Measurements from ENCODE around the gene PRDM16.

PRDM16 gene

DNA sequence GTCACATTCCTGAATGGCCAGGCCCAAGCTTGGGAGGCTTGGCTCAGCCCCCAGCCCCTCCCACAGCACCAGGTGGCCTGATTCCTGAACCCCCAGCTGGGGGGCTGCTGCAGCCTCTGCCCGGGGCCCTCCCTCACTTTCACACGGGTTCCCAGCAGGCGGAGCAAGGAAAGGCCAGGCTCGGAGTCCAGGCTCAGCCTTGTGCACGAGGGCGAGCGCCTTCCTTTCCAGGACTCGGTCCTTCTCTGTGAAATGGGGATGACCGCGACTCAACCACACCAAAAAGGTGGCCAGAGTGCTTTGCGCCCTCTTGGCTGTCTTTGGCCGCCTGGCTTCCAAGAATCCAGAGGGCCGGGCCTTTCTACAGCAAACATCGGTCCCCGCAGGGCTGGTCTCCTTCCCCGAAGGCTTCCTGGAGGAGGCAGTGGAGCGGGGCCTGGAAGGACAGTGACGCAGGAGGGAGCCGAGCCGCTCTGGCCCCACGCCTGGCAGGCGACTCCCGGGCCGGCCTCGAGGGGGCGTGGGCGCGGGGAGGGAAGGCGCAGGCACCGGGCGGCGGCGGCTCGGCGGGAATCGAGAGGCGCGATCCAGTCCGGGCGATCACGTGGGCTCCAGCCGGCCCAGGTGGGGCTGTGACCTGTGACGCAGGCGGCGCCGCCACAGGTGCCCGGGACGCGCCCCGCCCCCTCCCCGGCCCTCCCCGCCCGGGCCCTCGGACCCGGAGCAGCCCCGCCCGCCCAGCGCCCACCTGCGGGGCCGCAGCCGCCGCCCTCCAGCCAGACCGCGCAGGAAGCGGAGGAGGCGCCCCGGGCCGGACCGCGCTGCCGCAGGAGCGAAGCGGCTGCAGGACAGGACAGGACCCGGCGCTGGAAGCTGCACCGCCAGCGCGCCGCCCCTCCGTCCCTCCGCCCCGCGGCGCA lies 385.1 kb downstream of the PRDM16 start, which contains the start of gene ARHGEF16:
ARHGEF16 (plus strand) TSS at position 775 of the 920 bp plus-strand sequence. CDS start 8,420 bp downstream, outside the sequence.
- DNase-seq (ENCODE audit: low spot score) = no peak

DNA sequence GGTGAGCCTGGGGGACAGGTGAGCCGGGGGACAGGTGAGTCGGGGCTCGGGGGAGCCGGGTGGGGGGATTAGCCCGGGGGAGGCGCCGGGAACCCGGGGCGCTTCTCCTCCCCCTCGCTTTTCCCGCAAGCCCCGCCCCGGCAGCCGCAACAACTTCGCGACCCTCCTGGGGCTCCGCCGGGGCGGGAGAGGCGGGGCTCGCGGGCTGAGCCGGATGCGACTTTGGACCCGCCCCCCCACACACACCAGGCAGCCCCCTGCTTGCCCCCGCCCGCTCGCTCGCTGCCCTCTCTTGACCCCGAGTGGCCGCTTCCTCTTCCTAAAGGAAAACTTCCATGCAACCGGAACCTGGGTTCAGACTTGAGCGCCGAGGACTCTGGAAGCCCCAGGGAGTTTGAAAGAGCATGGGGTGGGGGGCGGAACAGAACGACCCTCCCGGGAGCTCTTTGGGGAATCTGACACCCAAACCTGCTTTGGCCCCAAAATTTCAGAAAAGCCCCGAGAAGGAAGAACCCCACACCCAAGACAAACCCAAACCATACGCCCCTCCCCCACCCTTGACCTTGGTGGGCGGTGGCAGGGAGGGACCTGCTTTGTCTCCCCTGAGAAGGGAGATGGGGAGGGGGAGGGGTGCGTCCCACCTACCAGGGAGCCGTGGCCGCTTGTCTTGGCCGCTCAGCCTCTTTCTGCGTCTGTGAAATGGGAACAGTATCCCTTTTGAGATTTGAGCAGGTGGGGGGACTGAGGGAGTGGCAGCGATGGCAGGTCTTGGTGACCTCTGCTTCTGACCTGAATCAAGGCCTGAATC lies 386.0 kb downstream of the PRDM16 start:
- DNase-seq (ENCODE audit: low spot score) = no peak

- DNase-seq (ENCODE audit: low spot score) = no peak
Observed at GRCh38 chr1:3455670-3456448, 386.9 kb downstream of the PRDM16 start.

- no peak for DNase-seq (ENCODE audit: low spot score)
Observed at GRCh38 chr1:3456449-3456963, 387.5 kb downstream of the PRDM16 start.

DNA sequence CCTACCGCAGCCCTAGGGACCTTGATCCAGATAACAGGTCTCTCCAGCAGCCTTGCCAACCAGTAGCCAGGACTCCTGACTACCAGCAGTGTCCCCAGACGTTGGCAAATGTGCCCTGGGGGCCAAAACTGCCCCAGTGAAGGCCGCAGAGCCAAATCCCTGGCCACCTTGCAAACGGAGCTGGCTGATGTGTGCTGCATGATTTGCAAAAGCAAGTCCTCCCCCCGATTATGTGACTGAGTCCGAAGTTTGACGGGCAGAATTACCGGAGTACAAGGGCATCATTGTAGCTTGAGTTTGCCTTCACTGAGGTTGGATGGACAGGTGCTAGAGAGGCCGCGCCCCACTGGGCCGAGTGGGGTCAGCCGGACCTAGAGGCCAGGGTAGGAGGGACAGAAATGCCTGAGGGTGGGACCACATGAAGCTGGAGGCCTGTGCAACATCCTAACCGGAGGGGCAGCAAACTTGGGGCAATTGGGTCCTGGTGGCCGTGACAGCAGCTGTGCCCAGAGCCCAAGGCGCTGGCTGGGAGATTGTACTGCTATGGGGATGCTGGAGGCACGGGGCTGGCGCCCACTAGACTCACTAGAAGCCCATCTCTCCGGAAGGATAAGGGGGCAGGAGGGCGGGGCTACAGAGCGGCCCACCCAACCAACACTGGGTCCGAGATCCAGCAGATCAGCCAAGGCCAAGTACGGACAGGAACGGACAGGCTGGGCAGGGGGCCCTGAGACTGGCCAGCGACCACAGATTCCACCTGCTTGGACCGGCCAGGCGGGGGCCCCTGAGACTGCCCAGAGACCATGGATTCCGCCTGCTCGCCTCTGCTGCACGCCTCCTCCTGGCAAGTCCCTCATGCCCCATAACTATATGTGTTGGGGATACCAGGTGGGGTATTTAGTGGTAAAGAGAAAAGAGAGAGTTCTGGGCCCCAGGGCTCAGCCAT lies 388.2 kb downstream of the PRDM16 start:
- no peak for DNase-seq (ENCODE audit: low spot score)

- no peak for DNase-seq (ENCODE audit: low spot score)
Observed at GRCh38 chr1:3457910-3458883, 389.2 kb downstream of the PRDM16 start.

DNA sequence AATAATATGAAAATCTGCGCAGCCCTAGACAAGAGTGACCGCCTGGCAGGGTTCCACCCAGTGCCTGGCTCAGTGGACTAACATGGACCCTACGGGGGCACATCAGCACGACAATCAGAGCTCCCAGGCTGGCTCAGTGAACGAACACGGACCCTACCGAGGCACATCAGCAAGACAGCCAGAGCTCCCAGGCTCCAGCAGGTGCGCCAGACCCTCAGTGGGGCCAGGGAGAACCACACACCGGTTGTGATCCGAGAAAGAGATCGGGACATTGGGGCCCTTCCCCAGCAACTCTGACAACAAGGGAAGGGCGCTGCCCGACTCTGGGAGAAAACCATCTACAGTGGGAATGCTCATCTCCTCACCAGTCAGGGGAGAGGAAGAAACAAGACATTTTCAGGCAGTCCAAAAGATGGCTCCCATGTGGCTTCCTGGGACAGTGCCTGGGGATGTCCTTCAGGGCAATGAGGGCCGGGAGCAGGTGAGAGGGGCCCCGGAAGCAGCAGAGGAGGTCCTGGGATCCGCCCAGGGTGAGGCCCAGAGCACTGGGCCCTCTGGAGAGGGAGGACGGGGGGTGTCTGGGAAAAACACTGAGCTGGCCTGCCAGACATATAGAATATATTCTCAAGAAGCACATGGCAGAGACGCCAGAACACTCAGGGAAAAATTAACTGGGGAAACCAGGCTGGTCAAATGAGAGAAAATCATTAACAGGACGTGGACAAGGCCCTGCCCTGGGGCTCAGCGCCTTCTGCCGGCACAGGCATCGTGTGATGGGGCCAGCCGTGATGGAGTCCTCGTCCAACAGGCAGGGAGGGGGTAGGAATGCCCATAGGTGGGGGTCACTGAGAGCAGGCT lies 390.3 kb downstream of the PRDM16 start:
- no peak for DNase-seq (ENCODE audit: low spot score)

GRCh38 chr1:3459940-3460671 lies 391.1 kb downstream of the PRDM16 start:
- DNase-seq (ENCODE audit: low spot score) = no peak

DNA sequence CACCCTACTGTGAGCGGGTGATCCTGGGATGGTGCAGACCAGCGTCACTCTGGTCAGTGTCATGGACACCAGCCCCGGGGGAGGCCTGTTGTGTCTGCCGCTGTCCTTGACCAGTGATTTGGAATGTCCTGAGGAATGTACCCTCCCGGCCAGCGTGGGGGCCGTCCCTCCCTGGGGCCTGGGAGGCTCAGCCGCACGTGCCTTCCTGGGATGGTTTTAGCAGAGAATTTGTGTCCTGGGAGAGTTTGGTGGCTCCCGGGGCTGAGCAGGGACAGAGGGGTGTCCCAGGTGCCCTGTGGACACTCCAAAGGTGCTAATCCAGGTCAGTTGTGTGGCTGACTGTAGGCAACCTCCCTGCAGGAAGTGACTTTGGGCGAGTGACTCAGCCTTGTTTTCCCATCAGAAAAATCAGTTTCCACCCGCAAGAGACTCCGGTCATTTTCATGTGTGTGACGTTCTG lies 391.7 kb downstream of the PRDM16 start:
- no peak for DNase-seq (ENCODE audit: low spot score)

DNA sequence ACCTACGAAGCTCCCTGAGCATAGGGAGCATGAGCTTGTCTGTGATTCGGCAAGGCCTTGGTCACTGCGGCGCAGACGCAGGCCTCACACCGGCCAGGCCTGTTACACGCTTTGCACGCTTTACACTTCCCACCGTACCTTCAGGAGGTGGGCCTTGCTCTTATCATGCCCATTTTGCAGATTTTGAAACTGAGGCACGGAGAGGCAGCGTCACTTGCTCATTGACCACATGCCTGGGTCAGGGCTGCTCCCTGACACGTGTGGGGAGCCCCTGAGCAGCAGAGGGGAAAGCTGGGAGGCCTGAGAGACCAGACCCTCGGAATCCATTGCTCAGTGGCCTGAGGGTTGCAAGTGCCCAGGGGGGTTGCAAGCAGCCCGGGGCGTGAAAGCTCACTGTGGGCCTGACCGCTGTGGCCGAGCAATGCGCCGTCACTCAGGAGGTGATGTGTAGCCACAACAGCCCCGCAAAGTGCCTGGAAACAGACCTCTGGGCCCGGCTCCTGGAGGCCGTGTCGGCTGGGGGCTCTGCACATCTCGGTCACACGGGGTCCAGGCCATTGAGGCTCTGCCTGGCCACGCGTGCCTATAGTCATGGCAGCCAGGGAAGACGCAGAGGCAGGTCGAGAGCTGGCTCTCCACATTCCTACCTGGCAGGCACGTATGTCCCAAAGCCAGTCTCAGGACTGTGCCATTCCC lies 392.4 kb downstream of the PRDM16 start:
- no peak for DNase-seq (ENCODE audit: low spot score)

DNA sequence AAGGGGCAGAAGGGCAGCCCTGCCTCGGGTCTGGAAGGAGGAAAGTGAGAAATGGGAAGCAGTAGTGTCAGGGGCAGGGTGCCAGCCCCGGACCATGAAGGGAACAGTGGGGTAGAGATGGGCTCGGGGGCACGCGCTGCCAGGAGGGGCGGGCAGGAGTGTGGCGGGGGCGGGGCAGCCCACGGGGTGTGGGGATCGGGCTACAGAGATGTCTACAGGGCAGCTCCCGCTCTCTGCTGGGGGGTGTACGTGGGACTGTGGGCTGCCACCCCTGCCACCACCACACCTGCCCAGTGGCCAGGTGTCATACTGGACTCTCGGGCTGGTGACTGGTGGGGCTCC lies 392.9 kb downstream of the PRDM16 start:
- DNase-seq (ENCODE audit: low spot score) = no peak

- no peak for DNase-seq (ENCODE audit: low spot score)
Observed at GRCh38 chr1:3462356-3463012, 393.5 kb downstream of the PRDM16 start.

GRCh38 chr1:3463013-3463385 lies 394.0 kb downstream of the PRDM16 start:
- no peak for DNase-seq (ENCODE audit: low spot score)

DNA sequence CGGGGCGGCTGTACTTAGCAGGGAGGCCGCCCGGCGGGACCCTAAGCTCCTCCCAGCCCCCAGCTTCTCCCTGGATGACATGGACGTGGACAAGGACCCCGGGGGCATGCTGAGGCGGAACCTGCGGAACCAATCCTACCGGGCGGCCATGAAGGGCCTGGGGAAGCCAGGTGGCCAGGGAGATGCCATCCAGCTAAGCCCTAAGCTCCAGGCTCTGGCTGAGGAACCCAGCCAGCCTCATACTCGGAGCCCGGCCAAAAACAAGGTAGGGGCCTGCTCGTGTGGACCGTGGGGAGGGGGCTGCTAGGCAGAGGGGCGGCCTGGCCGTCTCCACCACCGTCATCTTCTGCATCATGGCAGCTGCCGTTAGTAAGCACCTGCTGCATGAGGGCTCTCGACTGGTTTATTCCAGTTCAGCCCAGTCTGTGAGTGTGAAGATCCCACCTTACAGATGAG lies 394.4 kb downstream of the PRDM16 start:
- DNase-seq (ENCODE audit: low spot score) = no peak

GRCh38 chr1:3463891-3464648 lies 395.1 kb downstream of the PRDM16 start:
- no peak for DNase-seq (ENCODE audit: low spot score)

DNA sequence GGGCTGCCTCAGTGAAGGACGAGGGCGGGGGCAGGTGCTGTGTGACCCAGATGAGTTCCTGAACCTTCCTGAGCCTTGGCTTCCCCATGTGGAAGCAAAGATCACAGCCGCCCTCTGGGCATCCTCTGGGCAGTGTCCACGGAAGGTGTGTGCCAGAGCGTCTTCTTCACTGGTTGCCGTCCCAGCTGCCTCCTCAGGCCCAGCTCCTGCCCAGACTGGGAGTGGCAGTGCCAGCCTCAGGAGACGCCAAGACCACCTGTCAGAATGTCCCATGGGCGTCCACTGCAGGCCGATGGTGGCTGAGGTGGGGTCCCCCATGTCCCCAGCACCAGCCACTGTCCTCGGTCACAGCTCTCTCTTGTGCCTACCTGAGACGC lies 395.6 kb downstream of the PRDM16 start:
- no peak for DNase-seq (ENCODE audit: low spot score)
